ENCODE measurements around the gene CFAP52. TPM values are rescaled to one million over a fixed set of nuclear protein-coding genes. Genes with fewer than 3 reads are reported as not detected.

Gene CFAP52
- total and polyA plus RNA-seq, 2 of the 8 experiments (the other 6 are each of a cell fraction or from before 2014, with no cell fraction given), result 0.11 TPM; not detected in 1

DNA sequence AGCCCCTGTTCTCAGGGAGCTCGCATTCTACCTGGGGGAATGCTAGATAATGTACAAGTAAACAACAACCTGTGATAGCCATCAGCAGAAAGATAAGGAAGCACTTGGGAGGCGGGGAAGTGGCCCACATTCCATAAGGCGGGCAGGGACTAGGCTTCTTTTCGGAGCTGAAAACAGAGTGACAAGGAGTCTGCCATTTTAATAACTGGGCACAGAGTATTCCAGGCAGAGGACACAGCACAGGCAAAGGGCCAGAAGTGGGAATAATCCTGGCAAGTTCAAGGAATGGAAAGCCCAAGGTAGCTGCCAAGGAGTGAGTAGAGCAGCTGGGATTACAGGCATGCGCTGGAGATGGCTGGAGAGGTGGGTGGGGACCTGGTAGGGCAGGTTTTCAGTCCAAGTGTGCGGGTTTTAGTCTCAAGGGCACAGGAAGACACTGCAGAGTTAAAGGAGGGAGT, 93.1 kb downstream of the CFAP52 start:
- Histone ChIP-seq H3K18ac (ENCODE audit: extremely low read depth, low read length) (no peak overlapping the region), H3K23me2 (ENCODE audit: low read depth, low read length) (no peaks in the 10 kb centered on the region), H3K27ac (ENCODE audit: low read depth, low read length) (no peak overlapping the region), H3K27me3 (replicated peaks in 1 of 4; ENCODE audit: control insufficient read depth in 3 of 4, extremely low read depth in 1 of 4, insufficient read depth in 3 of 4, low read length in 3 of 4) (no peaks in the 10 kb centered on the region), H3K9ac (replicated peaks in 1 of 4; ENCODE audit: extremely low read depth in 1 of 4, low read depth in 3 of 4, low read length in 3 of 4) (no peak overlapping the region), H4K5ac (ENCODE audit: insufficient read length, low read depth, low read length) (no peak overlapping the region), H3K56ac (replicated peaks; ENCODE audit: insufficient read length, low read depth, low read length) (no peak overlapping the region), H4K91ac (replicated peaks; ENCODE audit: insufficient read length, low read length) (no peak overlapping the region), H2BK5ac (ENCODE audit: low read depth, low read length) (no peak overlapping the region), H3K14ac (ENCODE audit: insufficient read length) (no peak overlapping the region), H3K36me3 (ENCODE audit: control insufficient read depth in 2 of 4, insufficient read depth in 4 of 4, low read length in 3 of 4) (no peaks in the 10 kb centered on the region; a peak in 1 of 8 replicates), H2BK12ac (ENCODE audit: low read depth, low read length) (no peak overlapping the region), H3K79me2 (ENCODE audit: control insufficient read depth in 1 of 2, insufficient read depth in 2 of 2, low read length in 2 of 2) (no peaks in the 10 kb centered on the region), H2BK20ac (ENCODE audit: low read length) (no peak overlapping the region), H3K4me3 (ENCODE audit: extremely low read depth in 1 of 4, insufficient read depth in 2 of 4, low read depth in 3 of 4, low read length in 4 of 4) (no peak overlapping the region), H3K9me3 (ENCODE audit: insufficient read depth in 2 of 2, low read depth in 1 of 2, low read length in 1 of 2) (no peaks in the 10 kb centered on the region), H2AFZ (ENCODE audit: low read length) (no peak overlapping the region), H3K4me1 (replicated peaks in 1 of 4; ENCODE audit: control insufficient read depth in 3 of 4, insufficient read depth in 4 of 4, low read length in 3 of 4) (peaks cover 0 to 5% (median under 1%) of the 10 kb centered on the region in 4 experiments; a peak in 3 of 7 replicates), H3K4me2 (ENCODE audit: insufficient read depth in 1 of 2, low read depth in 2 of 2, low read length in 2 of 2) (no peak overlapping the region), H3K79me1 (ENCODE audit: low read depth, low read length) (no peaks in the 10 kb centered on the region), H2BK15ac (ENCODE audit: low read length) (no peak overlapping the region), H3K23ac (ENCODE audit: insufficient read length) (no peak overlapping the region), H3K4ac (replicated peaks; ENCODE audit: insufficient read length, low read depth, low read length) (no peak overlapping the region), H2BK120ac (replicated peaks; ENCODE audit: low read depth, low read length) (no peak overlapping the region), H4K8ac (ENCODE audit: extremely low read depth, insufficient read depth, low read length) (no peak overlapping the region), H4K20me1 (replicated peaks in 1 of 2; ENCODE audit: control insufficient read depth in 1 of 2, insufficient read depth in 2 of 2, low read length in 2 of 2) (no peaks in the 10 kb centered on the region), H2AK5ac (ENCODE audit: low read depth, low read length) (no peak overlapping the region)
- no peak for TF ChIP-seq CHD2 (IDR thresholded peaks at IDR 0.05; ENCODE audit: low read length)
- CTCF ChIA-PET (ENCODE audit: partially characterized antibody), result interaction anchor here (0.9 kb wide), 1 partner anchor 92 kb away, joined by 3 read pairs; no protein-coding TSS in a partner anchor
- POLR2A ChIA-PET (ENCODE audit: partially characterized antibody), result no interaction called here
- DNase-seq (ENCODE audit: low read depth in 1 of 2, low spot score in 2 of 2), result no peak
- FAIRE-seq, result no peak
- WGBS, 2 experiments (ENCODE audit: extremely low coverage in 1 of 2, insufficient coverage in 1 of 2, insufficient read length in 1 of 2, insufficient replicate concordance in 2 of 2, low coverage in 1 of 2, low lambda C conversion rate in 2 of 2, missing lambda C conversion rate in 1 of 2), result 90% methylated on average over 6 of the region's 6 CpGs; no CpG with 5 or more reads in 1 of the 2 experiments

Measured in H1 (cell line).